ENCODE measurements around the gene REEP3.

DNA sequence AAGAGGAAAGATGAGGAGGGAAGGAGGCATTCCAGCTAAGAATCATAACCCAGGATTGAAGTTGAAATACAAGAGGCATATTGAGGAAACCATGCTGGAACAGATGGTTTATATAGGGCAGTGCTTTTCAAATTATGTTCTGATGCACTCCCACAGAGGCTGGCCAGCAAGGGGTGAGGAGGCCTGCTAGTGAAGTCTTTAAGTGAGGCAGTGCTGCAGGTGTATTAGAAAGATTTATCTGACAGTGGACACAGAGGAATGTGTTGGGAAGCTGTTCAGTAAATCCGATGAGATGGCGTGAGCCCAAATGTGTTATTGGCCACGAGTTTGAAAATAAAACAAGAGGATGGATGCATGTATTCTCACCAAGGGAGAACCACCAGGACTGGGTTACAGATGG lies 28.6 kb downstream of the REEP3 start:
- TF ChIP-seq CTCF (IDR thresholded peaks at IDR 0.05) (no peak), POLR2A (IDR thresholded peaks at IDR 0.05) (no peak)
